Measurements from ENCODE around the gene CEP164. TPM values are rescaled to one million over a fixed set of nuclear protein-coding genes. Genes with fewer than 3 reads are reported as not detected.
A peak's percentile ranks its signal among the peaks of the same experiment; 100 is the strongest.

The CEP164 gene
- total RNA-seq (2011; cell fraction: chromatin; rRNA removed; ENCODE audit: low replicate concordance), result 42.8 and 72.9 TPM in 2 replicates
- 28.0 TPM in 2 replicates for total RNA-seq (2011; cell fraction: nucleolus; rRNA removed)
- total RNA-seq (2011; cell fraction: nucleoplasm; rRNA removed), result 36.8 and 43.6 TPM in 2 replicates
- total RNA-seq (2014; rRNA removed) (14.2 and 16.1 TPM in 2 replicates), total RNA-seq (2014; rRNA removed; fragmentation: Illumina TruSeq; extraction: Trizol) (8.0 TPM in 2 replicates), total RNA-seq (2015; rRNA removed; fragmentation: Illumina TruSeq; extraction: Trizol) (13.1 and 13.6 TPM in 2 replicates), total RNA-seq (2021) (12.1 and 16.5 TPM in 2 replicates), polyA plus RNA-seq (2011; rRNA removed) (7.7 and 8.7 TPM in 2 replicates), polyA plus RNA-seq (2014; fragmentation: Illumina TruSeq; extraction: Trizol) (11.4 and 15.0 TPM in 2 replicates), polyA plus RNA-seq (2014; fragmentation: Nextera tagmentation; extraction: Ambion mirVana) (1 to 10 TPM; 2.1 to 4.6 TPM), polyA plus RNA-seq (2014; rRNA removed) (9.9 and 10.4 TPM in 2 replicates), polyA minus RNA-seq (2011; rRNA and poly(A)+ RNA removed) (9.3 and 10.2 TPM in 2 replicates), Bru-seq, nascent RNA (percentile 53 among the genes with signal in this experiment), BruChase-seq, experiment 1, labeled RNA remaining after a 2-hour chase (percentile 57 among the genes with signal in this experiment), BruChase-seq, experiment 2, labeled RNA remaining after a 6-hour chase (percentile 55 among the genes with signal in this experiment)
- polyA plus RNA-seq (2011; cell fraction: cytosol; rRNA removed), result 3.9 and 6.7 TPM in 2 replicates
- 39.0 and 46.4 TPM in 2 replicates for polyA plus RNA-seq (2011; cell fraction: nucleus; rRNA removed)
- polyA plus RNA-seq (2012), result 12.8 and 30.5 TPM in 2 replicates
- 4.6 and 7.1 TPM in 2 replicates for polyA minus RNA-seq (2011; cell fraction: cytosol; rRNA and poly(A)+ RNA removed)
- polyA minus RNA-seq (2011; cell fraction: nucleus; rRNA and poly(A)+ RNA removed), result 8.8 and 10.4 TPM in 2 replicates
- long read RNA-seq, experiment 1, partial matches to known transcripts, result 5 of 21 reads
- long read RNA-seq, experiment 1, other reads (novel, unspliced or antisense), result 9 of 21 reads
- long read RNA-seq, experiment 2, partial matches to known transcripts, result 2 of 5 reads
- long read RNA-seq, experiment 2, other reads (novel, unspliced or antisense), result 3 of 5 reads
- long read RNA-seq, experiment 3, partial matches to known transcripts, result 0 of 2 reads
- long read RNA-seq, experiment 3, other reads (novel, unspliced or antisense), result 1 of 2 reads

- Histone ChIP-seq H3K79me2 (ENCODE audit: control insufficient read depth, insufficient read depth, low read length) (no peaks in the 10 kb centered on the region; the same call in 2 of the 3 replicates), H3K9ac (ENCODE audit: insufficient read depth in 1 of 2, low read depth in 2 of 2, low read length in 2 of 2) (peak within 1 kb of the TSS; percentile 73 to 94), H4K20me1 (replicated peaks; ENCODE audit: control insufficient read depth, insufficient read depth, low read length) (0 out of 2 replicates have a peak, but pooled peaks cover 2% of the 10 kb centered on the region), H3K27me3 (ENCODE audit: control insufficient read depth in 2 of 2, insufficient read depth in 2 of 2, low read length in 2 of 2) (no peaks in the 10 kb centered on the region), H3K9me1 (ENCODE audit: control insufficient read depth, insufficient read depth, low read length) (no peaks in the 10 kb centered on the region), H3K36me3 (ENCODE audit: control insufficient read depth, insufficient read depth, low read length) (no peaks in the 10 kb centered on the region), H3K4me1 (replicated peaks in 1 of 2; ENCODE audit: control insufficient read depth in 2 of 2, insufficient read depth in 2 of 2, low read length in 2 of 2) (peaks cover 5 to 10% of the 10 kb centered on the region in 2 experiments; a peak in 4 of 5 replicates), H3K9me3 (replicated peaks; ENCODE audit: control insufficient read depth, insufficient read depth, low read depth, low read length) (no peaks in the 10 kb centered on the region; the same call in 1 of the 2 replicates), H3K4me3 (peak within 1 kb of the TSS; percentile 76), H3K27ac (ENCODE audit: extremely low read depth, low read depth, low read length) (peak within 1 kb of the TSS; percentile 73), H3K4me2 (ENCODE audit: insufficient read depth, low read length) (peak within 1 kb of the TSS; percentile 77), H2AFZ (ENCODE audit: low read depth, low read length) (peak within 1 kb of the TSS; percentile 87)
- ChIA-PET CTCF (ENCODE audit: low intra/inter-chr PET ratio) (no interaction called here), POLR2A (interaction anchor here (0.6 to 6.7 kb wide), 15 partner anchors 10 to 645 kb away, joined by 3 to 42 read pairs (median 3); partner anchors contain the start of gene PAFAH1B2)
- 2% methylated on average over 46 of the region's 64 CpGs for WGBS (ENCODE audit: insufficient coverage, low coverage, missing lambda C conversion rate)
- in situ Hi-C loops (cut with MboI) (no loop called here), intact Hi-C loops (cut with micrococcal nuclease) (loop anchor here (5.0 kb wide), 1 partner anchor 95 kb away; the partner anchor contains the start of genes PCSK7 and RNF214)
- peak; percentile 95 to 98 (median 96) for DNase-seq (ENCODE audit: extremely low read depth in 1 of 4, low spot score in 3 of 4)
- BruUV-seq (replicated peaks), result no TSS peak
- peak; percentile 100 for FAIRE-seq
- ATAC-seq, result peak; percentile 96
- TF ChIP-seq KDM2B (CRISPR knock-in tag; IDR thresholded peaks at IDR 0.05) (no peak), EP300 (IDR thresholded peaks at IDR 0.05; ENCODE audit: low read length) (peak; percentile 66; the same call in 1 of the 2 replicates), NR2F6 (CRISPR knock-in tag; IDR thresholded peaks at IDR 0.05) (no peak), PURB (CRISPR knock-in tag; IDR thresholded peaks at IDR 0.05; ENCODE audit: low read depth) (no peak), ARID4B (CRISPR knock-in tag; IDR thresholded peaks at IDR 0.05) (peak; percentile 42), MCM2 (IDR thresholded peaks at IDR 0.05; ENCODE audit: low read depth) (no peak), ZNF232 (CRISPR knock-in tag; IDR thresholded peaks at IDR 0.05) (0 out of 2 replicates have a peak, but pooled peaks have one; percentile 35), ATF7 (IDR thresholded peaks at IDR 0.05) (peak; percentile 77), MAZ (CRISPR knock-in tag; conservative IDR thresholded peaks at IDR 0.05 in 1 of 2, IDR thresholded peaks at IDR 0.05 in 1 of 2) (peak; percentile 34 to 70; a peak in 3 of 4 replicates), IRF9 (tag; IDR thresholded peaks at IDR 0.05) (no peak), TRIM28 (IDR thresholded peaks at IDR 0.05) (no peak)
Observed at GRCh38 chr11:117327567-117328374, at the start of gene CEP164. Gene CEP164, plus strand, starts transcription at chr11:117327854. Its CDS starts 10,733 bp downstream, at chr11:117338587.
